Kidney epithelial cell (primary cell): ENCODE results near the gene PTPRJ. TPM values are rescaled to one million over a fixed set of nuclear protein-coding genes. Genes with fewer than 3 reads are reported as not detected.

ENCODE experiments used
- DNase-seq: peaks from one replicate; pipeline ENCODE4 v3.0.0-alpha.2; 2010; ENCODE audit warnings: low read depth
- H3K27me3 ChIP-seq: 2 replicates; pipeline ENCODE4 v1.6.0; 2011; ENCODE audit warnings: low read length; ENCODE audit not compliant: control insufficient read depth, insufficient read depth
- H3K36me3 ChIP-seq: 2 replicates; pipeline ENCODE4 v1.5.1; 2011; ENCODE audit warnings: low read length; ENCODE audit not compliant: control insufficient read depth, insufficient read depth
- H3K4me3 ChIP-seq: 2 replicates; pipeline ENCODE4 v1.5.1; 2011; ENCODE audit warnings: low read depth, mild to moderate bottlenecking, control low read depth, low read length
- CTCF ChIP-seq: IDR thresholded peaks from 2 replicates; pipeline ENCODE4 v1.5.1; 2011; ENCODE audit warnings: mild to moderate bottlenecking, moderate library complexity, low read length, control low read depth, inconsistent platforms; ENCODE audit not compliant: insufficient read depth, poor library complexity, severe bottlenecking
- total RNA-seq: library from RNA; depleted of rRNA; stranded (reverse); fragments of >200 nt; gene quantifications from 2 replicates; pipeline ENCODE4 v1.2.3, GENCODE V29; 2015

PTPRJ gene
- total RNA-seq, 1 donor from 2014 or later = 42.3 TPM

- no peak for DNase-seq
- Histone ChIP-seq H3K4me3 (no peak overlapping the region), H3K36me3 (no peaks in the 10 kb centered on the region), H3K27me3 (no peaks in the 10 kb centered on the region)
- TF ChIP-seq CTCF = no peak
Observed at GRCh38 chr11:48073031-48073861, 92.9 kb downstream of the PTPRJ start.

GRCh38 chr11:48074425-48075181 lies 94.2 kb downstream of the PTPRJ start:
- DNase-seq = no peak
- no peak for TF ChIP-seq CTCF
- H3K27me3 ChIP-seq = no peaks in the 10 kb centered on the region
- no peak overlapping the region for H3K4me3 ChIP-seq
- H3K36me3 ChIP-seq = no peaks in the 10 kb centered on the region

- H3K27me3 ChIP-seq = no peaks in the 10 kb centered on the region
- DNase-seq = no peak
- no peaks in the 10 kb centered on the region for H3K36me3 ChIP-seq
- no peak overlapping the region for H3K4me3 ChIP-seq
- TF ChIP-seq CTCF = no peak
Observed at GRCh38 chr11:48075637-48076036, 95.3 kb downstream of the PTPRJ start.

- DNase-seq = no peak
- TF ChIP-seq CTCF = no peak
- H3K4me3 ChIP-seq = no peak overlapping the region
- H3K27me3 ChIP-seq = no peaks in the 10 kb centered on the region
- H3K36me3 ChIP-seq = no peaks in the 10 kb centered on the region
Observed at GRCh38 chr11:48077251-48077650, 96.9 kb downstream of the PTPRJ start.

- TF ChIP-seq CTCF = no peak
- Histone ChIP-seq H3K36me3 (no peaks in the 10 kb centered on the region), H3K4me3 (no peak overlapping the region), H3K27me3 (no peaks in the 10 kb centered on the region)
- no peak for DNase-seq
Observed at GRCh38 chr11:48078689-48079088, 98.3 kb downstream of the PTPRJ start.

GRCh38 chr11:48079596-48079995 lies 99.2 kb downstream of the PTPRJ start:
- Histone ChIP-seq H3K4me3 (no peak overlapping the region), H3K36me3 (no peaks in the 10 kb centered on the region), H3K27me3 (no peaks in the 10 kb centered on the region)
- DNase-seq = no peak
- TF ChIP-seq CTCF = no peak
